Endothelial cell of umbilical vein (primary cell): ENCODE measurements around the gene SLC30A1. TPM values are rescaled to one million over a fixed set of nuclear protein-coding genes. Genes with fewer than 3 reads are reported as not detected.

Experiments
- BruUV-seq: library from RNA; stranded (reverse); fragments of 400-500 nt; replicated peaks from 2 replicates; lab custom pipeline; 2021; lab: Mats Ljungman, UMichigan
- CTCF ChIA-PET: fragments of 300-600, 350-600 bp; sonication (Branson Sonifier 250); formaldehyde crosslinking; loops from one replicate; lab custom pipeline; 2021; ENCODE audit warnings: antibody characterized with exemption, inconsistent platforms; lab: Charles Lee
- POLR2A ChIA-PET: fragments of 300-600, 350-600 bp; sonication (Branson Sonifier 250); formaldehyde crosslinking; loops from one replicate; lab custom pipeline; 2021; ENCODE audit warnings: antibody characterized with exemption, inconsistent platforms; lab: Charles Lee
- DNase-seq: peaks from one replicate; pipeline ENCODE4 v3.0.0-alpha.2; 2011; ENCODE audit warnings: low read depth, low spot score
- FAIRE-seq: peaks from 2 replicates; lab custom pipeline; 2011; peaks lifted over from hg19 to GRCh38; lab: Jason Lieb, UNC
- H2AFZ ChIP-seq: 2 replicates; pipeline ENCODE4 v1.6.0; 2012; ENCODE audit warnings: low read depth, low read length, control low read depth, inconsistent platforms
- H3K27ac ChIP-seq: 2 replicates; pipeline ENCODE4 v1.5.1; 2011; ENCODE audit warnings: low read depth, mild to moderate bottlenecking, control low read depth, low read length, moderate library complexity; ENCODE audit not compliant: insufficient read depth
- H3K27me3 ChIP-seq, 2 experiments: 2 replicates each; pipeline versions ENCODE4 v1.6.0 to v1.6.1; 2011; ENCODE audit warnings: low read length in 2 of 2, mixed read lengths in 1 of 2; ENCODE audit not compliant: control insufficient read depth in 2 of 2, insufficient read depth in 2 of 2
- H3K36me3 ChIP-seq, 2 experiments: 2 replicates in 1 of 2; 3 replicates in 1 of 2; pipeline ENCODE4 v1.5.1; 2011; ENCODE audit warnings: low read length in 2 of 2, mild to moderate bottlenecking in 1 of 2, moderate library complexity in 1 of 2; ENCODE audit not compliant: control insufficient read depth in 2 of 2, insufficient read depth in 2 of 2; ENCODE audit errors: extremely low read depth in 1 of 2
- H3K4me1 ChIP-seq: 3 replicates; pipeline ENCODE4 v1.5.1; 2011; ENCODE audit warnings: mild to moderate bottlenecking, low read length; ENCODE audit not compliant: control insufficient read depth, insufficient read depth; ENCODE audit errors: extremely low read depth
- H3K4me2 ChIP-seq: 2 replicates; pipeline ENCODE4 v1.6.1; 2011; ENCODE audit warnings: low read length, control low read depth, mixed read lengths; ENCODE audit not compliant: insufficient read depth
- H3K4me3 ChIP-seq, 3 experiments: fragments of 200-600 bp in 1 of 3; sonication (generic), shearing (Covaris generic) in 1 of 3; replicated peaks in 1 of 3; 2 replicates each; pipeline ENCODE4 v1.5.1; 2011 to 2016; ENCODE audit warnings: control low read depth in 3 of 3, low read length in 3 of 3, mild to moderate bottlenecking in 2 of 3, inconsistent platforms in 1 of 3, low read depth in 1 of 3, moderate library complexity in 1 of 3; ENCODE audit not compliant: insufficient read depth in 1 of 3
- H3K79me2 ChIP-seq: 2 replicates; pipeline ENCODE4 v1.6.0; 2012; ENCODE audit warnings: low read length, inconsistent platforms; ENCODE audit not compliant: control insufficient read depth, insufficient read depth
- H3K9ac ChIP-seq: replicated peaks from 2 replicates; pipeline ENCODE3; 2011; ENCODE audit warnings: low read length, control low read depth; ENCODE audit not compliant: insufficient read depth; ENCODE audit errors: extremely low read depth
- H3K9me1 ChIP-seq: replicated peaks from 3 replicates; pipeline ENCODE4 v1.6.0; 2011; ENCODE audit warnings: mild to moderate bottlenecking, low read length; ENCODE audit not compliant: control insufficient read depth, insufficient read depth; ENCODE audit errors: extremely low read depth
- H3K9me3 ChIP-seq: replicated peaks from 2 replicates; pipeline ENCODE4 v1.5.1; 2012; ENCODE audit warnings: low read length, inconsistent platforms; ENCODE audit not compliant: control insufficient read depth, insufficient read depth
- H4K20me1 ChIP-seq: replicated peaks from 2 replicates; pipeline ENCODE3; 2011; ENCODE audit warnings: mild to moderate bottlenecking, low read length; ENCODE audit not compliant: control insufficient read depth, insufficient read depth; ENCODE audit errors: extremely low read depth
- EZH2 ChIP-seq: IDR thresholded peaks from 2 replicates; pipeline ENCODE4 v1.6.1; 2012; ENCODE audit warnings: borderline replicate concordance, low read depth, mild to moderate bottlenecking, moderate library complexity, low read length, inconsistent platforms; ENCODE audit not compliant: severe bottlenecking
- FOS ChIP-seq: IDR thresholded peaks from 2 replicates; pipeline ENCODE4 v1.6.1; 2011; ENCODE audit warnings: mild to moderate bottlenecking, low read length, moderate library complexity, borderline replicate concordance; ENCODE audit not compliant: insufficient read depth
- JUN ChIP-seq: IDR thresholded peaks from 2 replicates; pipeline ENCODE4 v1.6.1; 2011; ENCODE audit warnings: borderline replicate concordance, low read depth; ENCODE audit not compliant: insufficient read length, insufficient read depth
- POLR2A ChIP-seq: IDR thresholded peaks from 2 replicates; pipeline ENCODE4 v1.6.1; 2012; ENCODE audit warnings: low read depth, mild to moderate bottlenecking, control low read depth, low read length
- POLR2AphosphoS5 ChIP-seq: IDR thresholded peaks from 2 replicates; pipeline ENCODE4 v1.6.1; 2012; ENCODE audit warnings: low read depth, mild to moderate bottlenecking, control low read depth, low read length, moderate library complexity; ENCODE audit not compliant: insufficient read depth
- dilution Hi-C: fragments of 300-500 bp; cut with MboI; formaldehyde crosslinking; loops from one replicate; pipeline ENCODE4 v1.15.0; 2019; ENCODE audit warnings: low sequenced_read_pairs; ENCODE audit not compliant: extremely low pct_ligation_motif_present
- intact Hi-C: fragments of 100-400 bp; cut with micrococcal nuclease; formaldehyde crosslinking; loops from one replicate; pipeline ENCODE4 v1.10.0; 2022
- polyA plus RNA-seq, 4 experiments: library from polyadenylated mRNA; depleted of rRNA in 3 of 4; stranded (reverse) in 3 of 4; unstranded in 1 of 4; fragments of >200 nt; gene quantifications; 2 replicates each; pipeline versions ENCODE4 v1.2.1 to v1.2.3, GENCODE V29; 2011 to 2012; ENCODE audit warnings: missing spikeins in 1 of 4
- total RNA-seq: library from RNA; stranded (reverse); gene quantifications from 2 replicates; pipeline ENCODE4 v1.2.3, GENCODE V29; 2021

Gene SLC30A1
- total and polyA plus RNA-seq, 2 donors (not counting 3 experiments of a cell fraction or from before 2014, with no cell fraction given): 5.5 to 21.5 TPM

- H4K20me1 ChIP-seq: no peaks in the 10 kb centered on the region
- TF ChIP-seq FOS (no peak), POLR2A (no peak), EZH2 (no peak), JUN (no peak)
- no peak overlapping the region for H2AFZ ChIP-seq
- FAIRE-seq (no peak), DNase-seq (no peak)
- ChIA-PET POLR2A (no interaction called here), CTCF (interaction anchor here (1.1 to 1.6 kb wide), 2 partner anchors 149 to 296 kb away, joined by 3 to 5 read pairs; no protein-coding TSS in a partner anchor)
- dilution Hi-C loops (no loop called here), intact Hi-C loops (no loop called here)
- no peak overlapping the region for H3K4me2 ChIP-seq
- no peak overlapping the region for H3K27ac ChIP-seq
- H3K79me2 ChIP-seq: no peaks in the 10 kb centered on the region
- peaks cover 2% of the 10 kb centered on the region for H3K4me1 ChIP-seq
- H3K9me3 ChIP-seq: no peaks in the 10 kb centered on the region
- H3K9ac ChIP-seq: no peak overlapping the region
- H3K9me1 ChIP-seq: no peaks in the 10 kb centered on the region
- no peaks in the 10 kb centered on the region for H3K27me3 ChIP-seq
- no TSS peak for BruUV-seq
- no peak overlapping the region for H3K4me3 ChIP-seq
- H3K36me3 ChIP-seq: no peaks in the 10 kb centered on the region
Measured at GRCh38 chr1:211619033-211619996, 40.4 kb upstream of the SLC30A1 start.

- CTCF ChIA-PET: interaction anchor here (0.8 to 1.2 kb wide), 2 partner anchors 12 to 14 kb away, joined by 3 read pairs; no protein-coding TSS in a partner anchor
- no peak overlapping the region for H3K4me3 ChIP-seq
- no peaks in the 10 kb centered on the region for H4K20me1 ChIP-seq
- no peak for DNase-seq
- H2AFZ ChIP-seq: peak overlapping the region; percentile 34
- POLR2A ChIA-PET: no interaction called here
- H3K27me3 ChIP-seq: no peaks in the 10 kb centered on the region
- H3K4me1 ChIP-seq: no peaks in the 10 kb centered on the region
- no peak overlapping the region for H3K27ac ChIP-seq
- FAIRE-seq: no peak
- dilution Hi-C loops (no loop called here), intact Hi-C loops (no loop called here)
- no peaks in the 10 kb centered on the region for H3K36me3 ChIP-seq
- no peaks in the 10 kb centered on the region for H3K79me2 ChIP-seq
- no peak overlapping the region for H3K4me2 ChIP-seq
- TF ChIP-seq POLR2AphosphoS5: no peak
- H3K9me3 ChIP-seq: no peaks in the 10 kb centered on the region
- no peaks in the 10 kb centered on the region for H3K9me1 ChIP-seq
- no peak overlapping the region for H3K9ac ChIP-seq
- no TSS peak for BruUV-seq
Measured at GRCh38 chr1:211616965-211617297, 38.0 kb upstream of the SLC30A1 start.
